VCaP (cell line): Measurements from ENCODE around the gene MFNG.

Experiments used
- H3K27ac ChIP-seq: fragments of 450-650 bp; 2 replicates; pipeline ENCODE4 v1.5.1; 2017
- TF ChIP-seq, protein P1 (sequence below): fragments of 450-650 bp; conservative IDR thresholded peaks from 2 replicates; pipeline ENCODE4 v1.5.1; 2017; ENCODE audit warnings: mild to moderate bottlenecking, moderate library complexity

The MFNG gene

DNA sequence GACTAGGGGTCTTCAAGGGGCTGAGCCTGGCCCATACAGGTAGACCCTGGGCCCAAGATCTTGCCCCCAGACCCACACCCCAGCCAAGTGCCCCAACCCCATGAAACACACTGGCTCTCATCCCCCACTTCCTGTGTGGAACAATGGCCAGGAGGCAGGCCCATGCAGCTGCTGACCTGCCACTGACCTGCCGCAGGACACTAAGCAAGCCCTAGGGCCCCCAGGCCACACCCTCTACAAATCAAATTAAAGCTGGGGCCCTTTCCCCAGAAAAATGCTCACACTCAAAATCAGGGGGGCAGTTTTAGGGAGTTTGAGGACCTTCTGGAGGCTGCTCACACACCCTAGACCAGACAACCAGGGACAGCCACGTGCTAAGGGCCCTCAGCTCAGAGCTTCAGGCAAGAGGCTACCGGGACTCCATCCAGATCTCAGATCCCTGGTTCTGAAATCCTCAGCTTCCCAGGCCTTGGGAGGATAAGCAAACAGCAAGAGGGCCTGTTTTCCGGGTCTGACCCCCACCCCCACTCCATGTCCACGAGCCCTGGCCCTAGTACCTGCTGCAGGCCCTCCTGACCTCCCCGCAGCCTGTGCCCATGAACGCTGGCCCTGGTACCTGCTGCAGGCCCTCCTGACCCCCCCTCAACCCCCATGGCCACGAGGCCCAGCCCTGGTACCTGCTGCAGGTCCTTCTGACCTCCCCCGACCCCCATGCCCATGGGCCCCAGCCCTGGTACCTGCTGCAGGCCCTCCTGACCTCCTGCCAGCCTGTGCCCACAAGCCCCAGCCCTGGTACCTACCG, 23.1 kb upstream of the MFNG start:
- no peak overlapping the region for H3K27ac ChIP-seq

DNA sequence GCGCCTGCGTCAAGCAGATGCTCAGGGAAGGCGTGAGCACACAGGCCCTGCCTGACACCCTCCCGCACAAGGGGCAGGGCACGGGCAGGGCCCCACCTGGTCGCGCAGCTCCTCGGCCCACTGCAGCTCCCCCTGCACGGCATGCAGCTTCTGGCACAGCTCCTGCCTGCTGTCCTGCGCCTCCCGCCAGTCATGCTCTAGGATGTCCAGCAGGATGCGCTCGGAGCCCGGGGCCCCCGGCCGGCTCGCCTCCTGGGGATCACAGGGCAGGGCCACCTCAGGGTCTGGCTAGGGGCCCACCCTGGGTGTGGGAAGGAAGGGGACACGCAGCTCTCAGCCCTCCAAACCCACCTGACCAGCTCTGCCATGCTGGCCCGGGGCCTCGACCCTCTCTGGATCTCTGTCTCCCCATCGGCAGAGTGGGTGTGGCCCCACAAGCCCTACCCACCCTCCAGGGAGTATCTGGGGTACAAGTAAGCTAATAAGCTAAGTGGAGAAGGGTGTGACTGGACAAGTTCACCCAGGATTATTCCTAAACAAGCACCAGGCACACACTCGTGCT, 22.3 kb upstream of the MFNG start:
- TF ChIP-seq, protein P1, sequence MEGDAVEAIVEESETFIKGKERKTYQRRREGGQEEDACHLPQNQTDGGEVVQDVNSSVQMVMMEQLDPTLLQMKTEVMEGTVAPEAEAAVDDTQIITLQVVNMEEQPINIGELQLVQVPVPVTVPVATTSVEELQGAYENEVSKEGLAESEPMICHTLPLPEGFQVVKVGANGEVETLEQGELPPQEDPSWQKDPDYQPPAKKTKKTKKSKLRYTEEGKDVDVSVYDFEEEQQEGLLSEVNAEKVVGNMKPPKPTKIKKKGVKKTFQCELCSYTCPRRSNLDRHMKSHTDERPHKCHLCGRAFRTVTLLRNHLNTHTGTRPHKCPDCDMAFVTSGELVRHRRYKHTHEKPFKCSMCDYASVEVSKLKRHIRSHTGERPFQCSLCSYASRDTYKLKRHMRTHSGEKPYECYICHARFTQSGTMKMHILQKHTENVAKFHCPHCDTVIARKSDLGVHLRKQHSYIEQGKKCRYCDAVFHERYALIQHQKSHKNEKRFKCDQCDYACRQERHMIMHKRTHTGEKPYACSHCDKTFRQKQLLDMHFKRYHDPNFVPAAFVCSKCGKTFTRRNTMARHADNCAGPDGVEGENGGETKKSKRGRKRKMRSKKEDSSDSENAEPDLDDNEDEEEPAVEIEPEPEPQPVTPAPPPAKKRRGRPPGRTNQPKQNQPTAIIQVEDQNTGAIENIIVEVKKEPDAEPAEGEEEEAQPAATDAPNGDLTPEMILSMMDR: no peak
- H3K27ac ChIP-seq: no peak overlapping the region

More for the DNA sequence above, 23.1 kb upstream of the MFNG start:
- TF ChIP-seq, protein P1: no peak

DNA sequence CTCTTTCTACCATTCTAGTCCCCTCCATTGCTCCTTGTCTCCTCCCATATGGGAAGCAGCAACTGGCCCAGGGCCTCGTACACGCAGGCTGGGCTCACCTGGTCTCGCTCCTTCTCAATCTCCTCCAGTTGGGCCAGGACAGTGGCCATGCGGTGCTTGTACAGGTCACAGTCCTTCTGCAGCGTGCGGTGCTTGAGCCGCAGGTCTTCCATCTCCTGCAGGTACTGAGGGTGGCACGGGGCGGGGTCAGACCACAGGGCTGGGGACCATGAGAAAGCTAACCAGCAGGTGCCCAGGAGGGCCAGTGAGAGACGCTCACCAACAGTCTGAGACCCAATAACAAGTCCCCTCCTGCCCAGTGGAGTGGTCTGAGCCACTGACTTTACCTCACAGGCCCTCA, 21.5 kb upstream of the MFNG start:
- TF ChIP-seq, protein P1: no peak
- H3K27ac ChIP-seq: no peak overlapping the region

DNA sequence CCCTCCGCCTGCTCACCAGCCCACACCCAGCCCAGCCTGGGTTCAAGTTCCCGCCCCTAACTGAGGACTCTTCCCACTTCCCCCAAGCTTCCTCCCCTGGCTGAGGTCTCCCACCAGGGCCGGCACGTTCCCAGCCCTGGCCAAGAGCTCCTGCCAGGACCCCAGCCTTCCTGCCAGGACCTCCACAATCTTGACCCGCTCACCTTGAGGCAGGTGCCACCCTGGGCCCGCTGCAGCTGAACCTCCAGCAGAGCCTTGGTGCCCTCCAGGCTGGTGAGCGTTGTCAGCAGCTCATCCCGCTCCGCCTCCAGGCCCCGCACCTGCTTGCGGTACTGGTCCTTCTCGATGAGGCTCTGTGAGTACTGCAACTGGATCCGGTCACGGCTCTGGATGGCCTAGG, 19.8 kb upstream of the MFNG start:
- TF ChIP-seq, protein P1: no peak
- no peak overlapping the region for H3K27ac ChIP-seq

DNA sequence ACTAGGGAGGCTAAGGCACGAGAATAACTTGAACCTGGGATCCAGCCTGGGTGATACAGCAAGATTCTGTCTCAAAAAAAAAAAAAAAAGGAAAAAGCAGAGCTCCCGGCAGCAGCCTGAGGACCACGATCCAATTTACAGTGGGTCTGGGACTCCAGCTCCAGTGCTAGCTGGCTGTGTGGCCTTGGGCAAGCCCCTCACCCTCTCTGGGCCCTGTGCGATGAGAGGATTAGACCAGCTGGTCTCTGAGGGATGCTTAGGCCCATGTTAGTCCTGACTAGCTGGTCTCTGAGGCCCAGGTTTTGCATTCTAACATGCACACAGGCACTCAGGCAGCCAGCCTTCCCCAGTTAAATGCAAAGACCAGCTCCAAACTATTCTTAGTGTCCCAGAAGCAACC, 19.4 kb upstream of the MFNG start:
- TF ChIP-seq, protein P1: no peak

DNA sequence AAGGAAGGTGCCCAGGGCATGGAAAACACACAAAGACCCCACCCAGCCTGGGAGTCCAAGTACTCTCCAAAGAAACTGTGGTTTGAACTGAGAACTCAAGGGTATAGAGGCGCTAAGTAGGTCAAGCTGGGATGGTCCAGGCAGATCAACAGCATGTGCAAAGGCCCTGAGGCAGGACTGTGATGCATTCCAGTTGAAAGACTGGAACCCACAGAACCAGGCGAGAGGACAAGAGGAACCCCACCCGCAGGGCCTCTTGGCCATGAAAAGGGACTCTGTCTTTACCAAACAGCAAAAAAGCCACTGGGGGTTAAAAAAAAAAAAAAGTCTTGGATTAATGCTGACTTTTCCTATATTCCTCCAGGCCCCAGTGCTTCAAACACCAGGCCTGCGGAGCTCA, 18.8 kb upstream of the MFNG start:
- TF ChIP-seq, protein P1: no peak
- no peak overlapping the region for H3K27ac ChIP-seq

More for the DNA sequence above, 19.4 kb upstream of the MFNG start:
- no peak overlapping the region for H3K27ac ChIP-seq

DNA sequence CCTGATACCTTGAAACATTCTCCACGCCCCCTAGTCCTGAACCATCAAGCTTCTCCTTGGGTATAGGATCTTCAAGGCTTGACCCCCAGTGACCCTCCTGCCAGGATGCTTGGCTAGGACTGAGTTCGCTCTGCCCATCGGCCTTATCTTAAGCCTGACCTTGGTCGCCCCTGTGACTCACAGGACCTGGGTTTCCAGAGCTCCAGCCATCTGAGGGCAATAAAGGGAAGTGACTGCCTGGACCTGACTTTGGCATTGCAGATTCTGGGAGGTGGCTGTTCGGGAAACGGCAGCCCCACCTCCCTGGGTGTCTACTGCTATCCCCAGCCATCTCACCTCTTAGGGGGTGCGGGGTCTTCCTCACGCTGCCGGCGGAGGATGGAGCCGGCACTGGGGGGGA, 17.7 kb upstream of the MFNG start:
- H3K27ac ChIP-seq: no peak overlapping the region; the same call in 1 of the 2 replicates
- TF ChIP-seq, protein P1: no peak
